HG03460 (cell line): ENCODE results near the gene SMURF1.
A peak's percentile ranks its signal among the peaks of the same experiment; 100 is the strongest.
"Not testable (repeated sequence)": the region's sequence is repeated elsewhere in the genome, so short reads cannot be mapped to it uniquely, and the experiment has no call there.

ENCODE experiments used
- ATAC-seq: cut with Tn5 transposase; IDR thresholded peaks from one replicate; pipeline ENCODE4 v1.9.1; 2021; ENCODE audit not compliant: unreplicated experiment

SMURF1 gene

GRCh38 chr7:99143853-99144672 is at the start of gene SMURF1:
Gene SMURF1, minus strand, starts transcription at chr7:99144108. Its CDS starts 328 bp downstream, at chr7:99143780.
- ATAC-seq = peak; percentile 65

- peak; percentile 85 for ATAC-seq
Measured at GRCh38 chr7:99191869-99192596, 48.1 kb upstream of the SMURF1 start.

- peak; percentile 65 for ATAC-seq
Measured at GRCh38 chr7:99190359-99191009, 46.6 kb upstream of the SMURF1 start.

- ATAC-seq = no peak
Measured at GRCh38 chr7:99189222-99189621, 45.3 kb upstream of the SMURF1 start.

GRCh38 chr7:99188221-99188620 is 44.3 kb upstream of the SMURF1 start:
- ATAC-seq = no peak

- no peak for ATAC-seq
Measured at GRCh38 chr7:99184532-99185218, 40.8 kb upstream of the SMURF1 start.

- no peak for ATAC-seq
Measured at GRCh38 chr7:99180067-99180650, 36.3 kb upstream of the SMURF1 start.

GRCh38 chr7:99177165-99177564 is 33.3 kb upstream of the SMURF1 start:
- no peak for ATAC-seq

- ATAC-seq = no peak
Measured at GRCh38 chr7:99173787-99174186, 29.9 kb upstream of the SMURF1 start.

GRCh38 chr7:99171731-99172130 is 27.8 kb upstream of the SMURF1 start:
- no peak for ATAC-seq

GRCh38 chr7:99170730-99171074 is 26.8 kb upstream of the SMURF1 start:
- no peak for ATAC-seq

GRCh38 chr7:99170065-99170729 is 26.3 kb upstream of the SMURF1 start:
- ATAC-seq = no peak

- ATAC-seq = no peak
Measured at GRCh38 chr7:99167072-99167471, 23.2 kb upstream of the SMURF1 start.

GRCh38 chr7:99165816-99166215 is 21.9 kb upstream of the SMURF1 start:
- no peak for ATAC-seq

GRCh38 chr7:99163669-99164068 is 19.8 kb upstream of the SMURF1 start:
- ATAC-seq = not testable (repeated sequence)

GRCh38 chr7:99156649-99157048 is 12.7 kb upstream of the SMURF1 start:
- ATAC-seq = no peak

- ATAC-seq = no peak
Measured at GRCh38 chr7:99155211-99155610, 11.3 kb upstream of the SMURF1 start.

- ATAC-seq = no peak
Measured at GRCh38 chr7:99146979-99147378, 3.1 kb upstream of the SMURF1 start.

- ATAC-seq = peak; percentile 1
Measured at GRCh38 chr7:99143521-99143852, 421 bp downstream of the SMURF1 start.

- ATAC-seq = peak; percentile 24
Measured at GRCh38 chr7:99142727-99143520, 984 bp downstream of the SMURF1 start.
